Adipocyte (in vitro differentiated cells): ENCODE data around the gene LRRC2.
"Not testable (repeated sequence)": the region's sequence is repeated elsewhere in the genome, so short reads cannot be mapped to it uniquely, and the experiment has no call there.

Experiments used
- DNase-seq: peaks from one replicate; pipeline ENCODE4 v3.0.0-alpha.2; 2015; ENCODE audit warnings: low read depth
- H3K27me3 ChIP-seq: replicated peaks from 2 replicates; pipeline ENCODE4 v1.7.0; 2013; ENCODE audit warnings: mild to moderate bottlenecking, low read length, moderate library complexity; ENCODE audit not compliant: control insufficient read depth, insufficient read depth
- H3K36me3 ChIP-seq: 2 replicates; pipeline ENCODE4 v1.7.0; 2013; ENCODE audit warnings: low read length, mild to moderate bottlenecking, moderate library complexity; ENCODE audit not compliant: control insufficient read depth, insufficient read depth, severe bottlenecking
- H3K4me1 ChIP-seq: 2 replicates; pipeline ENCODE4 v1.7.0; 2013; ENCODE audit warnings: mild to moderate bottlenecking, low read length, moderate library complexity; ENCODE audit not compliant: control insufficient read depth, insufficient read depth
- H3K4me3 ChIP-seq: 2 replicates; pipeline ENCODE4 v1.7.0; 2013; ENCODE audit warnings: mild to moderate bottlenecking, low read length, moderate library complexity
- H3K9ac ChIP-seq: 2 replicates; pipeline ENCODE4 v1.7.0; 2013; ENCODE audit warnings: mild to moderate bottlenecking, low read length, moderate library complexity
- H3K9me3 ChIP-seq: 2 replicates; pipeline ENCODE4 v1.7.0; 2013; ENCODE audit warnings: mild to moderate bottlenecking, low read length, moderate library complexity; ENCODE audit not compliant: control insufficient read depth

Gene LRRC2

GRCh38 chr3:46504789-46505188 lies 61.3 kb downstream of the LRRC2 start:
- H3K9ac ChIP-seq = no peak overlapping the region
- peaks cover 5% of the 10 kb centered on the region for H3K4me1 ChIP-seq
- no peaks in the 10 kb centered on the region for H3K36me3 ChIP-seq
- no peak overlapping the region for H3K4me3 ChIP-seq
- H3K9me3 ChIP-seq = no peaks in the 10 kb centered on the region
- no peaks in the 10 kb centered on the region for H3K27me3 ChIP-seq
- DNase-seq = no peak

GRCh38 chr3:46503200-46503874 lies 62.8 kb downstream of the LRRC2 start:
- DNase-seq = no peak
- Histone ChIP-seq H3K4me1 (peaks cover 5% of the 10 kb centered on the region), H3K36me3 (no peaks in the 10 kb centered on the region), H3K4me3 (no peak overlapping the region), H3K9me3 (no peaks in the 10 kb centered on the region), H3K27me3 (peaks cover 10% of the 10 kb centered on the region), H3K9ac (no peak overlapping the region)

- Histone ChIP-seq H3K9ac (no peak overlapping the region), H3K9me3 (no peaks in the 10 kb centered on the region), H3K4me3 (no peak overlapping the region)
Measured at GRCh38 chr3:46501702-46502101, 64.4 kb downstream of the LRRC2 start.

GRCh38 chr3:46500656-46501635 lies 65.2 kb downstream of the LRRC2 start:
- peak; percentile 80 for DNase-seq

More at GRCh38 chr3:46501702-46502101, 64.4 kb downstream of the LRRC2 start:
- Histone ChIP-seq H3K36me3 (no peaks in the 10 kb centered on the region), H3K27me3 (peaks cover 10% of the 10 kb centered on the region), H3K4me1 (peaks cover 5% of the 10 kb centered on the region)
- no peak for DNase-seq

GRCh38 chr3:46498916-46499519 lies 67.1 kb downstream of the LRRC2 start:
- no peak overlapping the region for H3K9ac ChIP-seq
- peaks cover 10% of the 10 kb centered on the region for H3K27me3 ChIP-seq
- no peak overlapping the region for H3K4me3 ChIP-seq
- no peak for DNase-seq
- H3K36me3 ChIP-seq = no peaks in the 10 kb centered on the region
- peaks cover 5% of the 10 kb centered on the region for H3K4me1 ChIP-seq
- H3K9me3 ChIP-seq = no peaks in the 10 kb centered on the region

More at GRCh38 chr3:46500656-46501635, 65.2 kb downstream of the LRRC2 start:
- H3K27me3 ChIP-seq = peaks cover 10% of the 10 kb centered on the region
- no peak overlapping the region for H3K9ac ChIP-seq
- H3K4me1 ChIP-seq = peaks cover 5% of the 10 kb centered on the region
- H3K4me3 ChIP-seq = no peak overlapping the region
- no peaks in the 10 kb centered on the region for H3K9me3 ChIP-seq
- H3K36me3 ChIP-seq = no peaks in the 10 kb centered on the region

DNA sequence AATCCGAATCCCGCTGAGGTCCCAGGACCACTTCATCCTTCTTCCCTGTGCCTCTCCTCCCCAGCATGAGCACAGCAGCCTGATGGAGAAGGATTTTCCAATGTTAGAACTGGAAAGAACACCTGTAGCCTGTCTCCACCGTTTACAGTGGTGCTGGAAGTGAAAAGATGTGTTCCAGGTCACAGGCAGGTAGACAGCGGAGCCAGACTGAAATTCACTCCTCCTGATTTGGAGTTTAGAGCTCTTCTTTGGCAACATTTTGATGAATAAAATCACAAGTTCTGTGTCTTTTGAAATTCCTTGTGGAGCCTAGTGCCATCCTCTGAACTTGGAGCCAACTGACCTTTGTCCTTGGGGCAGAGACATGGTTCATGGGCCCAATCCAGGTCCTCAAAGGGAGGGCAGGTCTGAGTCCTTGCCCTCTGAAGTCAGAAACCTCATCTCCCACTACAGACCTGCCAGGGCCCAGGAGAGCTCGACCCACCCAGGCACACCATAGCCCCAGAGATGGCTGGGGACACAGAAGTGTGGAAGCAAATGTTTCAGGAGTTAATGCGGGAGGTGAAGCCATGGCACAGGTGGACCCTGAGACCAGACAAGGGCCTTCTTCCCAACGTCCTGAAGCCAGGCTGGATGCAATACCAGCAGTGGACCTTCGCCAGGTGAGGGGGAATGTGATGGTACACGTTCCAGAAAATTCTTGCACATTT lies 68.4 kb downstream of the LRRC2 start, which contains the start of gene RTP3:
Gene RTP3, plus strand, starts transcription at position 421 of the 710 bp plus-strand sequence. Its CDS starts 87 bp downstream, at position 508.
- no peaks in the 10 kb centered on the region for H3K9me3 ChIP-seq
- no peaks in the 10 kb centered on the region for H3K36me3 ChIP-seq
- H3K4me3 ChIP-seq = no peak within 1 kb of the TSS
- peaks cover 5% of the 10 kb centered on the region for H3K4me1 ChIP-seq
- H3K9ac ChIP-seq = no peak within 1 kb of the TSS
- H3K27me3 ChIP-seq = peaks cover 10% of the 10 kb centered on the region
- DNase-seq = no peak

GRCh38 chr3:46496746-46497555 lies 69.2 kb downstream of the LRRC2 start:
- Histone ChIP-seq H3K9me3 (no peaks in the 10 kb centered on the region), H3K27me3 (peaks cover 10% of the 10 kb centered on the region), H3K36me3 (no peaks in the 10 kb centered on the region), H3K9ac (no peak overlapping the region), H3K4me1 (peaks cover 5% of the 10 kb centered on the region), H3K4me3 (no peak overlapping the region)
- peak; percentile 24 for DNase-seq

DNA sequence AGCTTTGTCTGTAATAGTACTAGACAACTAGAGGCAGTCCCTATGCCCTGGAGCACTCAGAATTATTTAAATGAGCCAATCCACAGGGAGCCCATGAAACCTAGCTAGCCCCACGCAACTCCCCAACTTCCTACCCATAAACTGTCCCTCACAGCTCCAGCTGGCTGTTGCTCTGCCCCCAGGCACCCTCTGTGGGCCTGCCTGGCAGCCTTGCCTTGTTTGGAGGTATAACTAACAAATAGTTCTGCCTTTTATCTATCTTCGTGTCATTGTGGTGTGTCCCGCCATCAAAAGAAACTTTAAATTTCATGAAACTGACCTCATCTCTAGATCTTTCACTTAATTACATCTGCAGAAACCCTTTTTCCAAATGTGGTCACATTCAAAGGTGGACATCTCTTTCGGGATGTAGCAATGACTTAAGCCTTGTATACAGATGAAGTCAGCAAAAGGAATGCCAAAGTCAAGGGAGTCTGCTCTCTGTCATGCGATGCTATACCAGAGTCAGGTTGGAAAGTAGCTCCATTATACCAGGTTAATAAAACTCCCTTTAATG lies 70.1 kb downstream of the LRRC2 start:
- Histone ChIP-seq H3K9me3 (no peaks in the 10 kb centered on the region), H3K27me3 (peaks cover 10% of the 10 kb centered on the region), H3K4me3 (no peak overlapping the region), H3K9ac (no peak overlapping the region), H3K36me3 (no peaks in the 10 kb centered on the region), H3K4me1 (peaks cover 5% of the 10 kb centered on the region)
- peak; percentile 77 for DNase-seq

DNA sequence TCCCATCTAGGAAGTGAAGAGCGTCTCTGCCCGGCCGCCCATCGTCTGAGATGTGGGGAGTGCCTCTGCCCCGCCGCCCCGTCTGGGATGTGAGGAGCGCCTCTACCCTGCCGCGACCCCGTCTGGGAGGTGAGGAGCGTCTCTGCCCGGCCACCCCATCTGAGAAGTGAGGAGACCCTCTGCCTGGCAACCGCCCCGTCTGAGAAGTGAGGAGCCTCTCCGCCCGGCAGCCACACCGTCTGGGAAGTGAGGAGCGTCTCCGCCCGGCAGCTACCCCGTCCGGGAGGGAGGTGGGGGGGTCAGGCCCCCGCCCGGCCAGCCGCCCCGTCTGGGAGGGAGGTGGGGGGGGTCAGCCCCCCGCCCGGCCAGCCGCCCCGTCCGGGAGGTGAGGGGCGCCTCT lies 71.6 kb downstream of the LRRC2 start:
- not testable (repeated sequence) for H3K27me3 ChIP-seq, DNase-seq, H3K36me3 ChIP-seq, H3K4me1 ChIP-seq, H3K9ac ChIP-seq, H3K9me3 ChIP-seq, H3K4me3 ChIP-seq
